Measurements from ENCODE around the gene AMIGO1.

DNA sequence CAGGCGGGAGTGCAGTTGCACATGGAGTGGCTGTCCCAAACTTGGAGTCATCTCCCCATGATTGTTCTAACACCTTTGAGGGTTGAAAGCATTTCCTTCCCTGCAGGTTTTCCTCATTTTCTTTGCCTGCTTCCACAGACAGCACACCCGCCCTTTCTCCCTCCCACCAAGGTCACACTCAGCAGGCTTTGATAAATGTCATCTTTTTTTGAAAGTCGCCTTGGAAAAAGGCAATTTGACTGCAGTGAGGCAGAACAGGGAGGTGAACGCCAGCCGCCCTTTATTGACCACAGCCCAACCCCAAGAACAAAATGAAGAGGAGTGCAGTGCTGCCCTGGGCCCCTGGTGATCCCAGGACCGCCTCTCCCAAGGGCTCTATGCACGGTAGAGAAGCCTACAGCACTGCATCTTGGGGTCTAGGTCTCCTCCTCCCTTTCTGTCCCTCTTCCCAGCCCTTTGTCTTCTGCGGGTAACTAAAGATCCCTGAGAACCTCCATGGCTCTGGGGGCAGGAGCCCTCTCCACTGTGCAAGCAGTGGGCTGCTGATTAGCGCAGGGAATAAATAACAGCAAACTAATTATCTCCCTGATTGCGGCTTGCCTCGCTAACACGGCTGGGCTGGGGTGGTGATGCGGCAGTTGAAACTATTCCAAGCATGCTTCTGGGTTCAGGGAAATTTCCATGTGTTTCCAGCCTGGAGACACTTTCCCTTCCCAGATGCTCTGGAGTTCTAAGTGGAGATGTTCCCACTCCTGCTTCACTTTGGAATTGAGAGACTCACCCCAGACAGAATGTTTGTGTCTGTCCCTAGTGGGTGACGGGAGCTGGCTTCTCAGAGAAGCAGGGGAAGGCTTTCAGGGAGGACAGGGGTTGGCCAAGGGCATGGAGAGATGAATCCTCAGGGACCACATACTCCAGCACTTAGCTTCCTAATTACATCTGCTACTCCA is 11.8 kb upstream of the AMIGO1 start:
- TF ChIP-seq POLR2A (IDR thresholded peaks at IDR 0.05) (no peak), CTCF (IDR thresholded peaks at IDR 0.05) (no peak), EP300 (IDR thresholded peaks at IDR 0.05) (no peak)
